ENCODE results near the gene EML4. TPM values are rescaled to one million over a fixed set of nuclear protein-coding genes. Genes with fewer than 3 reads are reported as not detected.

Gene EML4
- total RNA-seq, 1 donor from 2014 or later, result 68.2 TPM

DNA sequence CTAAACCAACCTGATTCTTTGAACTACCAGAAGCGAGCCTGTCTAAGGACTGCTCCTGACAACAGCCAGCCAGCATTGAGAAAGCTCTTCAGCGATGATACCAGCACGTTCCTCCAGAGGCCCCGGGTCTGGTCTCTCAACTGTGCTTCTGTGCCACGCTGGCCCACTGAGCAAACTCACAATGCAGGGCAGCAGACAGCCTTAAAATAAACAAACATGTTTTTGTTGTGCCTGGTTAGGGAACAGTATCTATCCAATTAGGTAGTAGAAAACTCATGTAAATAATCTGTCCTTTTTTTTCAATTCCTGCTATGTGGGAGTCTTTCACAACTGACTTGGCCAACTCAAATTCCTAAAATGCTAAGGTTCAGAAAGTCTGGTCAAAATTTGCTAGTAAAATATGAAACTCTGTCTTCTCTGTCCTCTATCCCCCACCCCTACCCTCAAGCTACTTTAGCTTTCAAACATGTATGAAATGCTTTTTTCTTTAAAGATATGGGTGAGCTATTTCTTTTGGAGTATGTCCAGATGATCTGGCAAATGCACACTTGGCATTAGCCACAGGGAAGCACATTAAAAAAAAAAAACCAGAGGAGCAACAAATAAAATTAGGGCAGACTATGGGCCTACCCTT, 21.4 kb upstream of the EML4 start:
- peaks cover 9% of the 10 kb centered on the region for H3K4me1 Mint-ChIP-seq (ENCODE audit: low read depth, unreplicated experiment)

DNA sequence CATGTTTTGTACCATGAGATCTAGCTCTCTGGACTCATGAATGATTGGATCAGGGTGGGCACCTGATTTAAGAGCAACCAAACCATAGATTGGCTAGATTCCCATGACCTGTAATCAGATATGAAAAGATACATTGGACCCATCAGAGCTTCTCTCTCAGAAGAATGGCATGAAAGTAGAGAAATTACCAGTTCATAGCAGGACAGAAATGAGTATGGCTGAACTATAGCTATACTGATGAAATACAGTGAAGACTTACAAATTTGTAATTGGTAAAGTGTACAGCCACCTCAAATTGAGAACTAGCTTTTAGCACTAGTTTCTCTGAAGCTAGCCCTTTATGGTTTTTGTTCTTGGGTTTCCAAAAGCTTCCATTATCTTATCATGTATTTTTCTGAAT, 19.0 kb upstream of the EML4 start:
- Mint-ChIP-seq H3K27me3 (ENCODE audit: low read depth, unreplicated experiment) (no peaks in the 10 kb centered on the region), H3K36me3 (ENCODE audit: low read depth, unreplicated experiment) (no peaks in the 10 kb centered on the region), H3K27ac (ENCODE audit: unreplicated experiment) (no peak overlapping the region), H3K4me1 (ENCODE audit: low read depth, unreplicated experiment) (peaks cover 6% of the 10 kb centered on the region), H3K4me3 (ENCODE audit: unreplicated experiment) (no peak overlapping the region), H3K9me3 (ENCODE audit: unreplicated experiment) (peaks cover 4% of the 10 kb centered on the region)
- peaks cover 8% of the 10 kb centered on the region for H3K4me1 ChIP-seq (ENCODE audit: insufficient read depth, low read length)
- no peaks in the 10 kb centered on the region for H3K27me3 ChIP-seq (ENCODE audit: insufficient read depth, low read length)
- FAIRE-seq (no peak), DNase-seq (ENCODE audit: low read depth) (no peak)
- no peak overlapping the region for H2AFZ ChIP-seq (ENCODE audit: low read depth, low read length)
- H3K9me3 ChIP-seq (ENCODE audit: insufficient read depth, low read depth, low read length), result no peaks in the 10 kb centered on the region
- no peaks in the 10 kb centered on the region for H3K36me3 ChIP-seq (ENCODE audit: insufficient read depth, low read length)
- no peak overlapping the region for H3K4me3 ChIP-seq (ENCODE audit: insufficient read depth, low read depth, low read length)
- TF ChIP-seq EZH2 (IDR thresholded peaks at IDR 0.05; ENCODE audit: insufficient read depth, low read length), result no peak
- TF ChIP-seq, protein P1, sequence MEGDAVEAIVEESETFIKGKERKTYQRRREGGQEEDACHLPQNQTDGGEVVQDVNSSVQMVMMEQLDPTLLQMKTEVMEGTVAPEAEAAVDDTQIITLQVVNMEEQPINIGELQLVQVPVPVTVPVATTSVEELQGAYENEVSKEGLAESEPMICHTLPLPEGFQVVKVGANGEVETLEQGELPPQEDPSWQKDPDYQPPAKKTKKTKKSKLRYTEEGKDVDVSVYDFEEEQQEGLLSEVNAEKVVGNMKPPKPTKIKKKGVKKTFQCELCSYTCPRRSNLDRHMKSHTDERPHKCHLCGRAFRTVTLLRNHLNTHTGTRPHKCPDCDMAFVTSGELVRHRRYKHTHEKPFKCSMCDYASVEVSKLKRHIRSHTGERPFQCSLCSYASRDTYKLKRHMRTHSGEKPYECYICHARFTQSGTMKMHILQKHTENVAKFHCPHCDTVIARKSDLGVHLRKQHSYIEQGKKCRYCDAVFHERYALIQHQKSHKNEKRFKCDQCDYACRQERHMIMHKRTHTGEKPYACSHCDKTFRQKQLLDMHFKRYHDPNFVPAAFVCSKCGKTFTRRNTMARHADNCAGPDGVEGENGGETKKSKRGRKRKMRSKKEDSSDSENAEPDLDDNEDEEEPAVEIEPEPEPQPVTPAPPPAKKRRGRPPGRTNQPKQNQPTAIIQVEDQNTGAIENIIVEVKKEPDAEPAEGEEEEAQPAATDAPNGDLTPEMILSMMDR (IDR thresholded peaks at IDR 0.05; ENCODE audit: insufficient read depth, low read depth, low read length), result no peak
- no peaks in the 10 kb centered on the region for H4K20me1 ChIP-seq (ENCODE audit: insufficient read depth, low read length)
- no peak overlapping the region for H3K27ac ChIP-seq (ENCODE audit: low read depth, low read length)
- H3K79me2 ChIP-seq (ENCODE audit: insufficient read depth, low read length), result no peaks in the 10 kb centered on the region
- H3K4me2 ChIP-seq (ENCODE audit: low read length), result no peak overlapping the region
- no peak overlapping the region for H3K9ac ChIP-seq (ENCODE audit: low read length)

More for the DNA sequence above, 21.4 kb upstream of the EML4 start:
- H3K9me3 ChIP-seq (ENCODE audit: insufficient read depth, low read depth, low read length), result no peaks in the 10 kb centered on the region
- H3K9ac ChIP-seq (ENCODE audit: low read length), result no peak overlapping the region
- no peaks in the 10 kb centered on the region for H3K27me3 Mint-ChIP-seq (ENCODE audit: low read depth, unreplicated experiment)
- no peak overlapping the region for H3K27ac ChIP-seq (ENCODE audit: low read depth, low read length)
- DNase-seq (ENCODE audit: low read depth), result peak; percentile 54
- H3K36me3 ChIP-seq (ENCODE audit: insufficient read depth, low read length), result no peaks in the 10 kb centered on the region
- H3K27me3 ChIP-seq (ENCODE audit: insufficient read depth, low read length), result no peaks in the 10 kb centered on the region
- TF ChIP-seq EZH2 (IDR thresholded peaks at IDR 0.05; ENCODE audit: insufficient read depth, low read length), result no peak
- TF ChIP-seq, protein P1 (IDR thresholded peaks at IDR 0.05; ENCODE audit: insufficient read depth, low read depth, low read length), result no peak
- peak overlapping the region; percentile 48 for H3K27ac Mint-ChIP-seq (ENCODE audit: unreplicated experiment)
- no peaks in the 10 kb centered on the region for H4K20me1 ChIP-seq (ENCODE audit: insufficient read depth, low read length)
- peaks cover 2% of the 10 kb centered on the region for H3K36me3 Mint-ChIP-seq (ENCODE audit: low read depth, unreplicated experiment)
- H3K4me2 ChIP-seq (ENCODE audit: low read length), result peak overlapping the region; percentile 3
- H3K9me3 Mint-ChIP-seq (ENCODE audit: unreplicated experiment), result peaks cover 4% of the 10 kb centered on the region
- H2AFZ ChIP-seq (ENCODE audit: low read depth, low read length), result no peak overlapping the region
- H3K4me1 ChIP-seq (ENCODE audit: insufficient read depth, low read length), result peaks cover 11% of the 10 kb centered on the region
- no peak overlapping the region for H3K4me3 Mint-ChIP-seq (ENCODE audit: unreplicated experiment)
- no peak for FAIRE-seq
- no peaks in the 10 kb centered on the region for H3K79me2 ChIP-seq (ENCODE audit: insufficient read depth, low read length)
- no peak overlapping the region for H3K4me3 ChIP-seq (ENCODE audit: insufficient read depth, low read depth, low read length)

DNA sequence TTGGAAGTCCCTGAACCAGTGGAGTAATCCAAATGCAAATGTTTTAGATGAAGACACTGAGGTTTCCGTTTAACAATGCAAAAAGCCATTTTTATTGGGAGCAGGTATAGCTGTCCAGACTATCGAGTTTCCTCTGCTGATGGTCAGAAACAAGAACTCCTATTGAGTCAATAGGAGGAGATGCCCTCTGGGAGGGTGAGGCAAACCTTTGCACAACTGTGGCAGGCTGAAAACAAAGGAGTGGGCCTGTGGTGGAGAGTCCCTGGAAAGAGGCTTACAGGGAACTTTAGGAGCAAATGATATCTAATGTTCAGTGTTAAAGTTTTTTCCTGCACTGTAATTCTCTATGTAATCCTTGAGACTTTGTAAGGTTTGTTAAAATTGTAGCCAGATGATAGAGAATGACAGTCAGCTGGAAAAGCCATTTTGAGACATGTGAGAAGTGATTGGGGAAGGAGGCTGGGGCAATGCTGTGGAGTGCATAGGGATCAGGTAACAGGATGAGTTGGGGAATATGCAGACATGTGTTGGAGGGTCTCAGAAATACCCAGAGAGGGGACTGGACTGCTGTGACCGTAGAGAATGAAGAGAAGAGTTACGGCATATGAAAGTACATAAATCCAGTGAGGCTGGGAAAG, 15.1 kb upstream of the EML4 start:
- no peak for FAIRE-seq
- H3K36me3 Mint-ChIP-seq (ENCODE audit: low read depth, unreplicated experiment), result no peaks in the 10 kb centered on the region
- TF ChIP-seq, protein P1 (IDR thresholded peaks at IDR 0.05; ENCODE audit: insufficient read depth, low read depth, low read length), result no peak
- TF ChIP-seq EZH2 (IDR thresholded peaks at IDR 0.05; ENCODE audit: insufficient read depth, low read length), result no peak
- no peak overlapping the region for H3K4me3 ChIP-seq (ENCODE audit: insufficient read depth, low read depth, low read length)
- H4K20me1 ChIP-seq (ENCODE audit: insufficient read depth, low read length), result no peaks in the 10 kb centered on the region
- H3K9ac ChIP-seq (ENCODE audit: low read length), result no peak overlapping the region
- H3K79me2 ChIP-seq (ENCODE audit: insufficient read depth, low read length), result no peaks in the 10 kb centered on the region
- H3K27me3 ChIP-seq (ENCODE audit: insufficient read depth, low read length), result no peaks in the 10 kb centered on the region
- no peak overlapping the region for H3K4me2 ChIP-seq (ENCODE audit: low read length)
- no peaks in the 10 kb centered on the region for H3K4me1 ChIP-seq (ENCODE audit: insufficient read depth, low read length)
- no peaks in the 10 kb centered on the region for H3K27me3 Mint-ChIP-seq (ENCODE audit: low read depth, unreplicated experiment)
- no peaks in the 10 kb centered on the region for H3K36me3 ChIP-seq (ENCODE audit: insufficient read depth, low read length)
- peaks cover 3% of the 10 kb centered on the region for H3K9me3 Mint-ChIP-seq (ENCODE audit: unreplicated experiment)
- no peak overlapping the region for H3K4me3 Mint-ChIP-seq (ENCODE audit: unreplicated experiment)
- H3K27ac Mint-ChIP-seq (ENCODE audit: unreplicated experiment), result no peak overlapping the region
- no peaks in the 10 kb centered on the region for H3K9me3 ChIP-seq (ENCODE audit: insufficient read depth, low read depth, low read length)
- no peaks in the 10 kb centered on the region for H3K4me1 Mint-ChIP-seq (ENCODE audit: low read depth, unreplicated experiment)
- DNase-seq (ENCODE audit: low read depth), result no peak
- H2AFZ ChIP-seq (ENCODE audit: low read depth, low read length), result no peak overlapping the region
- H3K27ac ChIP-seq (ENCODE audit: low read depth, low read length), result no peak overlapping the region

Data from astrocyte (in vitro differentiated cells and primary cell).